ENCODE results near the gene FBXW8.

The FBXW8 gene

GRCh38 chr12:116945886-116946550 is 35.3 kb downstream of the FBXW8 start:
- H4K91ac ChIP-seq (ENCODE audit: low read depth, low read length): no peak overlapping the region
- DNase-seq: no peak
- no CpG with 5 or more reads among the region's 9 CpGs for WGBS (ENCODE audit: extremely low coverage, insufficient coverage, insufficient read length)
- H3K14ac ChIP-seq (ENCODE audit: low read length): no peak overlapping the region
- H3K18ac ChIP-seq (ENCODE audit: low read length): no peak overlapping the region
- no peak overlapping the region for H3K23ac ChIP-seq (ENCODE audit: low read length)
- H3K79me2 ChIP-seq (ENCODE audit: control insufficient read depth, insufficient read depth, low read length, poor library complexity): no peaks in the 10 kb centered on the region
- H3K79me1 ChIP-seq (ENCODE audit: low read length): no peaks in the 10 kb centered on the region
- no peak overlapping the region for H2AK5ac ChIP-seq (ENCODE audit: low read length)
- H3K9me3 ChIP-seq (ENCODE audit: insufficient read depth, low read depth, low read length): peaks cover 2% of the 10 kb centered on the region
- H3K27me3 ChIP-seq (ENCODE audit: insufficient read depth, low read length): no peaks in the 10 kb centered on the region
- H3K36me3 ChIP-seq (ENCODE audit: control insufficient read depth in 1 of 2, insufficient read depth in 2 of 2, low read length in 2 of 2): peaks cover 10 to 29% of the 10 kb centered on the region in 2 experiments
- no peak overlapping the region for H2AFZ ChIP-seq (ENCODE audit: insufficient read depth, low read length, poor library complexity)
- H4K8ac ChIP-seq (ENCODE audit: low read depth, low read length): no peak overlapping the region
- no peak overlapping the region for H2BK5ac ChIP-seq (ENCODE audit: low read depth, low read length, poor library complexity)
- H3K9ac ChIP-seq (ENCODE audit: low read length): no peak overlapping the region
- H3K4me1 ChIP-seq (ENCODE audit: control insufficient read depth in 1 of 2, insufficient read depth in 2 of 2, low read length in 2 of 2): peaks cover 0 to 2% of the 10 kb centered on the region in 2 experiments
- H3K4ac ChIP-seq (ENCODE audit: low read depth, low read length): no peak overlapping the region
- no peak overlapping the region for H2BK12ac ChIP-seq (ENCODE audit: low read length)
- H2BK120ac ChIP-seq (ENCODE audit: insufficient read depth, low read length, poor library complexity): no peak overlapping the region
- H4K12ac ChIP-seq (ENCODE audit: low read depth, low read length): no peak overlapping the region
- H3K4me2 ChIP-seq (ENCODE audit: low read length): no peak overlapping the region
- no peak overlapping the region for H3K27ac ChIP-seq (ENCODE audit: low read depth, low read length)
- no peak overlapping the region for H3K4me3 ChIP-seq (ENCODE audit: low read depth, low read length)

GRCh38 chr12:116948298-116948697 is 37.5 kb downstream of the FBXW8 start:
- no peak overlapping the region for H2AK5ac ChIP-seq (ENCODE audit: low read length)

GRCh38 chr12:116950628-116951325 is 40.0 kb downstream of the FBXW8 start:
- no peak overlapping the region for H3K4ac ChIP-seq (ENCODE audit: low read depth, low read length)
- H3K4me1 ChIP-seq (ENCODE audit: control insufficient read depth in 1 of 2, insufficient read depth in 2 of 2, low read length in 2 of 2): peaks cover 0 to 4% of the 10 kb centered on the region in 2 experiments
- H3K23ac ChIP-seq (ENCODE audit: low read length): no peak overlapping the region
- no peak overlapping the region for H2BK120ac ChIP-seq (ENCODE audit: insufficient read depth, low read length, poor library complexity)
- H2BK5ac ChIP-seq (ENCODE audit: low read depth, low read length, poor library complexity): no peak overlapping the region
- no peak overlapping the region for H3K14ac ChIP-seq (ENCODE audit: low read length)
- H3K4me3 ChIP-seq (ENCODE audit: low read depth, low read length): no peak overlapping the region
- H3K79me2 ChIP-seq (ENCODE audit: control insufficient read depth, insufficient read depth, low read length, poor library complexity): no peaks in the 10 kb centered on the region
- H3K9me3 ChIP-seq (ENCODE audit: insufficient read depth, low read depth, low read length): peaks cover 2% of the 10 kb centered on the region
- no peak overlapping the region for H3K9ac ChIP-seq (ENCODE audit: low read length)
- no CpG with 5 or more reads among the region's 15 CpGs for WGBS (ENCODE audit: extremely low coverage, insufficient coverage, insufficient read length)
- no peak overlapping the region for H2AK5ac ChIP-seq (ENCODE audit: low read length)
- H4K12ac ChIP-seq (ENCODE audit: low read depth, low read length): no peak overlapping the region
- no peaks in the 10 kb centered on the region for H3K27me3 ChIP-seq (ENCODE audit: insufficient read depth, low read length)
- H3K27ac ChIP-seq (ENCODE audit: low read depth, low read length): no peak overlapping the region
- H3K79me1 ChIP-seq (ENCODE audit: low read length): no peaks in the 10 kb centered on the region
- H3K4me2 ChIP-seq (ENCODE audit: low read length): no peak overlapping the region
- H3K36me3 ChIP-seq (ENCODE audit: control insufficient read depth in 1 of 2, insufficient read depth in 2 of 2, low read length in 2 of 2): peaks cover 8 to 21% of the 10 kb centered on the region in 2 experiments
- H3K18ac ChIP-seq (ENCODE audit: low read length): no peak overlapping the region
- H2BK12ac ChIP-seq (ENCODE audit: low read length): no peak overlapping the region
- no peak overlapping the region for H4K91ac ChIP-seq (ENCODE audit: low read depth, low read length)
- peak overlapping the region; percentile 12 for H4K8ac ChIP-seq (ENCODE audit: low read depth, low read length)
- no peak for DNase-seq
- no peak overlapping the region for H2AFZ ChIP-seq (ENCODE audit: insufficient read depth, low read length, poor library complexity)

More at GRCh38 chr12:116948298-116948697, 37.5 kb downstream of the FBXW8 start:
- Histone ChIP-seq H3K36me3 (ENCODE audit: control insufficient read depth in 1 of 2, insufficient read depth in 2 of 2, low read length in 2 of 2) (peaks cover 10 to 29% of the 10 kb centered on the region in 2 experiments), H3K9me3 (ENCODE audit: insufficient read depth, low read depth, low read length) (peaks cover 4% of the 10 kb centered on the region), H3K4me2 (ENCODE audit: low read length) (no peak overlapping the region), H3K27me3 (ENCODE audit: insufficient read depth, low read length) (no peaks in the 10 kb centered on the region), H3K18ac (ENCODE audit: low read length) (no peak overlapping the region), H2BK5ac (ENCODE audit: low read depth, low read length, poor library complexity) (no peak overlapping the region), H3K79me2 (ENCODE audit: control insufficient read depth, insufficient read depth, low read length, poor library complexity) (no peaks in the 10 kb centered on the region), H2BK120ac (ENCODE audit: insufficient read depth, low read length, poor library complexity) (no peak overlapping the region), H3K9ac (ENCODE audit: low read length) (no peak overlapping the region), H3K23ac (ENCODE audit: low read length) (no peak overlapping the region), H4K91ac (ENCODE audit: low read depth, low read length) (no peak overlapping the region), H3K27ac (ENCODE audit: low read depth, low read length) (no peak overlapping the region), H4K8ac (ENCODE audit: low read depth, low read length) (no peak overlapping the region), H3K4me3 (ENCODE audit: low read depth, low read length) (no peak overlapping the region), H2BK12ac (ENCODE audit: low read length) (no peak overlapping the region), H3K14ac (ENCODE audit: low read length) (no peak overlapping the region), H3K4me1 (ENCODE audit: control insufficient read depth in 1 of 2, insufficient read depth in 2 of 2, low read length in 2 of 2) (peaks cover 0 to 4% of the 10 kb centered on the region in 2 experiments), H3K4ac (ENCODE audit: low read depth, low read length) (no peak overlapping the region), H4K12ac (ENCODE audit: low read depth, low read length) (no peak overlapping the region), H3K79me1 (ENCODE audit: low read length) (no peaks in the 10 kb centered on the region), H2AFZ (ENCODE audit: insufficient read depth, low read length, poor library complexity) (no peak overlapping the region)
- DNase-seq: no peak
- WGBS (ENCODE audit: extremely low coverage, insufficient coverage, insufficient read length): no CpG with 5 or more reads among the region's 2 CpGs

DNA sequence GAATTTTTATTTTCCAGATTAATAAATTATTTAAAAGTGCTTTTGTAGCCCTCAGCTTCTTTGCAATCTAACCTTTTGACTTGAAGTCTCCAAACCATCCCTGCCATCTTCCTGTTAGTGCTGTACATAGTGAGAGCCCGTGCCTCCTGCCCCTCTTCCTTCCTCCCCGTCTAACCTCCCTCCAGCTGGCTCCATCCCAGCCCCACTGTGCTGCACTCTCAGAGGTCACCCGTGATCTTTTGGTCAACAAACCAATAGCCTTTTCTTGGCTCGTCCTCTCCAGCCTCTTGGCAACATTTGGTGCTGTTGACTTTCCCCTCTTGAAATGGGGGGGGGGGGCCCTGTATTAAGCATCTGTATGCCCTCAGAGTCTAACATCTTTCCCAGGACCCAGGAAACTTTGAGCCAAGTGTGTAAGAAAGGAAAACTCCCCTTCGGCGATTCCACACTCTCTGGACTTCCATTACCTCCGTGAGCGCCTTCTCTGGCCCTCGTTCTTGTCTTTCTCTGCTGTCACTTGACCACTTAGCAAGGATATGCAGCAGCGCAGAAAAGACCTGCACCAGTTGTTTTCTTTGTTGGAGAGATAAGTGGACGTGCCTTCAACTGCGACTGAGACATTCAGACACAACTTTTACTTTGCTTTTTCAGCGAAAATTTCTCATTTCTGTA is 44.1 kb downstream of the FBXW8 start:
- H3K23ac ChIP-seq (ENCODE audit: low read length): no peak overlapping the region
- H3K27me3 ChIP-seq (ENCODE audit: insufficient read depth, low read length): no peaks in the 10 kb centered on the region
- H2BK5ac ChIP-seq (ENCODE audit: low read depth, low read length, poor library complexity): no peak overlapping the region
- no peak overlapping the region for H3K4ac ChIP-seq (ENCODE audit: low read depth, low read length)
- H4K91ac ChIP-seq (ENCODE audit: low read depth, low read length): no peak overlapping the region
- no peak overlapping the region for H4K8ac ChIP-seq (ENCODE audit: low read depth, low read length)
- H3K14ac ChIP-seq (ENCODE audit: low read length): no peak overlapping the region
- H3K9me3 ChIP-seq (ENCODE audit: insufficient read depth, low read depth, low read length): peaks cover 2% of the 10 kb centered on the region
- DNase-seq: no peak
- H3K9ac ChIP-seq (ENCODE audit: low read length): no peak overlapping the region
- H2AK5ac ChIP-seq (ENCODE audit: low read length): no peak overlapping the region
- no peak overlapping the region for H3K27ac ChIP-seq (ENCODE audit: low read depth, low read length)
- H3K4me3 ChIP-seq (ENCODE audit: low read depth, low read length): no peak overlapping the region
- H2AFZ ChIP-seq (ENCODE audit: insufficient read depth, low read length, poor library complexity): no peak overlapping the region
- H3K4me2 ChIP-seq (ENCODE audit: low read length): no peak overlapping the region
- no peaks in the 10 kb centered on the region for H3K79me1 ChIP-seq (ENCODE audit: low read length)
- WGBS (ENCODE audit: extremely low coverage, insufficient coverage, insufficient read length): no CpG with 5 or more reads among the region's 13 CpGs
- H3K4me1 ChIP-seq (ENCODE audit: control insufficient read depth in 1 of 2, insufficient read depth in 2 of 2, low read length in 2 of 2): peaks cover 0 to 4% of the 10 kb centered on the region in 2 experiments
- H3K36me3 ChIP-seq (ENCODE audit: control insufficient read depth in 1 of 2, insufficient read depth in 2 of 2, low read length in 2 of 2): peaks cover 0 to 2% of the 10 kb centered on the region in 2 experiments
- H4K12ac ChIP-seq (ENCODE audit: low read depth, low read length): no peak overlapping the region
- H2BK120ac ChIP-seq (ENCODE audit: insufficient read depth, low read length, poor library complexity): no peak overlapping the region
- no peak overlapping the region for H2BK12ac ChIP-seq (ENCODE audit: low read length)
- no peak overlapping the region for H3K18ac ChIP-seq (ENCODE audit: low read length)
- no peaks in the 10 kb centered on the region for H3K79me2 ChIP-seq (ENCODE audit: control insufficient read depth, insufficient read depth, low read length, poor library complexity)
